Right lobe of liver (tissue), 6 donors: ENCODE measurements around the gene NOS1AP. TPM values are rescaled to one million over a fixed set of nuclear protein-coding genes. Genes with fewer than 3 reads are reported as not detected.

ENCODE experiments used
- ATAC-seq, 4 donors: fragments of 200-7000 bp; cut with Tn5 transposase; one replicate each; pipeline ENCODE4 v1.9.1; 2020; ENCODE audit warnings: mild to moderate bottlenecking in 4 of 4, moderate library complexity in 4 of 4
- DNase-seq, 3 donors: peaks; one replicate each; pipeline ENCODE4 v3.0.0-alpha.2; 2020
- H3K27ac ChIP-seq, 3 donors: fragments of 200-600 bp; one replicate each; pipeline ENCODE4 v1.8.0; 2022
- H3K27me3 ChIP-seq, 2 donors: fragments of 200-600 bp; one replicate each; pipeline ENCODE4 v1.8.0; 2022
- H3K36me3 ChIP-seq, 4 donors: fragments of 200-600 bp; sonication (generic) in 1 of 4; one replicate each; pipeline versions ENCODE4 v1.5.1 to v1.8.0; 2017 to 2022; ENCODE audit warnings: control low read depth in 1 of 4
- H3K4me1 ChIP-seq, 4 donors: fragments of 200-600 bp; sonication (generic) in 1 of 4; one replicate each; pipeline versions ENCODE4 v1.5.1 to v1.8.0; 2017 to 2022; ENCODE audit warnings: control low read depth in 1 of 4
- H3K4me3 ChIP-seq, 3 donors: fragments of 200-600 bp; one replicate each; pipeline ENCODE4 v1.8.0; 2022
- H3K9me3 ChIP-seq, 4 donors: fragments of 200-600 bp; sonication (generic) in 1 of 4; one replicate each; pipeline versions ENCODE4 v1.5.1 to v1.8.0; 2017 to 2022; ENCODE audit warnings: control low read depth in 1 of 4
- CTCF ChIP-seq, 4 donors: fragments of 200-600 bp in 3 of 4; fragments of 450-650 bp in 1 of 4; IDR thresholded peaks; one replicate each; pipeline versions ENCODE4 v1.5.1 to v1.8.0; 2016 to 2022; ENCODE audit warnings: antibody characterized with exemption in 4 of 4, mild to moderate bottlenecking in 2 of 4
- POLR2A ChIP-seq: fragments of 450-650 bp; IDR thresholded peaks from one replicate; pipeline ENCODE4 v1.6.1; 2017; ENCODE audit warnings: antibody characterized with exemption, mild to moderate bottlenecking
- WGBS: methylation state at CpG from one replicate; pipeline ENCODE4 v1.1.6; 2018; ENCODE audit warnings: low coverage, low lambda C conversion rate; ENCODE audit not compliant: insufficient coverage; ENCODE audit errors: missing lambda C conversion rate; 5-methylcytosine and 5-hydroxymethylcytosine counted together
- intact Hi-C, 2 donors: fragments of 100-400 bp; cut with DNase I; formaldehyde crosslinking; loops; one replicate each; pipeline versions ENCODE4 v1.11.2 to v1.14.1; 2022
- total RNA-seq, 6 experiments: library from RNA; depleted of rRNA in 2 of 6; stranded (reverse); fragments of >200 nt in 2 of 6; fragmentation: NEBNext Ultra II Directional in 3 of 6; extraction: Animal tissue kit (Norgen Biotek cat#: 25700) in 3 of 6; gene quantifications; one replicate each; pipeline versions ENCODE4 v1.1.0 to v1.2.4, GENCODE V29; 2016 to 2023
- donor health status: DM: no; HTN: yes; CAD: no.
- donor health status: DM: no; HTN: no; CAD: no.
- donor health status: DM: no; HTN: no; CAD: no.
- donor health status: DM: no; HTN: yes; CAD: no.
- donor health status: DM: no; HTN: yes; CAD: no.

Gene NOS1AP
- total RNA-seq, 6 experiments from 2014 or later, result 4.7 to 24.8 (median 11.6) TPM

DNA sequence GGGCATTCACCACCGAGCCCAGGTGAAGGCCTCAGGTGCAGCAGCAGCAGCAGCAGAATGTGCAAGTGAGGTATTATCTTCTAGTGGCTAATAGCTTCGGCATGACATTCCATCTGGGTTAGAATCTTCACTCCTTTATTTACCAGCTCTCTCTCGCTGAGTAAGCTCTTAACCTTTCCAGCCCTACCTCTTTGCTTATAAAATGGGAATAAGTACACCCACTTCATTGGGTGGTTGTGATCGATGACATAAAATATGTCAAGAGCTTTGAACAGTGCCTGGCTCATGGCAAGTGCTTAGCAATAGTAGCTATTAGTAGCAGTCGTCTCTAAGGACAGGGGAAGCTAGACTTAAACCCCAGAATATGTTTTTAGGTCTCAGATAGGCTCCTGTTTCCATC is 149.5 kb downstream of the NOS1AP start:
- TF ChIP-seq POLR2A (no peak), CTCF (IDR thresholded peaks at IDR 0.05) (no peak)
- 87% methylated on average over 5 of the region's 5 CpGs for WGBS
- ATAC-seq (no peak), DNase-seq (no peak)
- Histone ChIP-seq H3K27me3 (no peaks in the 10 kb centered on the region), H3K36me3 (no peaks in the 10 kb centered on the region), H3K4me1 (peaks cover 0 to 14% (median 6%) of the 10 kb centered on the region in 4 donors), H3K27ac (no peak overlapping the region), H3K9me3 (no peaks in the 10 kb centered on the region), H3K4me3 (no peak overlapping the region)
- intact Hi-C loops, result no loop called here

- no peak for DNase-seq
- Histone ChIP-seq H3K4me1 (peaks cover 0 to 11% (median 5%) of the 10 kb centered on the region in 4 donors), H3K4me3 (no peak overlapping the region), H3K27ac (no peak overlapping the region), H3K36me3 (no peaks in the 10 kb centered on the region), H3K27me3 (no peaks in the 10 kb centered on the region), H3K9me3 (no peaks in the 10 kb centered on the region)
- intact Hi-C loops, result no loop called here
- 78% methylated on average over 1 of the region's 1 CpG for WGBS
- TF ChIP-seq CTCF (IDR thresholded peaks at IDR 0.05) (no peak), POLR2A (no peak)
- ATAC-seq, result no peak
Measured at GRCh38 chr1:162219461-162219860, 150.0 kb downstream of the NOS1AP start.

DNA sequence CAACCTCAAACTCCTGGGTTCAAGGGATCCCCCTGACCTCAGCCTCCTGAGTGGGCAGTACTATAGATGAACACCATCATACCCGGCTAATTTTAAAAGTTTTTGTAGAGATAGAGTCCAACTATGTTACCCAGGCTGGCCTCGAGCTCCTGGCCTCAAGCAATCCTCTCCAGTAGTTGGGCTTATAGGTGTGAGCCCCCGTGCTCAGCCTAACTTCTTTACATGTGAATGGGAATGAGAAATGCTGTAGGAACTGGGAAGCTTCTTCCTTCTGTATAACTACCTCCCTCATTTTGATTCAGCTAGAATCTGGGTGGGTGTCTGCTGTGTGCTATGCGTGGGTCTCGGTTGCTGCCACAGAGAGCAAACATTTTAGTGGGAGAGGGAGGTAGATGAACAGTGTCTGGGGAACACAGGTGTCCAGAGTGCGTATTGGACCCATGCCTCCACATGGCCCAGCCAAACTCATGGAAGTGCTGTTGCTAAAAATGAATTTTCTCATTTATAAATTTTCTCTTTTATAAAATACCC is 150.6 kb downstream of the NOS1AP start:
- ATAC-seq (no peak), DNase-seq (no peak)
- Histone ChIP-seq H3K4me3 (no peak overlapping the region), H3K9me3 (no peaks in the 10 kb centered on the region), H3K27ac (no peak overlapping the region), H3K4me1 (peaks cover 0 to 13% (median 3%) of the 10 kb centered on the region in 4 donors), H3K36me3 (no peaks in the 10 kb centered on the region), H3K27me3 (no peaks in the 10 kb centered on the region)
- intact Hi-C loops, result no loop called here
- WGBS, result 90% methylated on average over 4 of the region's 6 CpGs
- no peak for TF ChIP-seq CTCF (IDR thresholded peaks at IDR 0.05)
- no peak for TF ChIP-seq POLR2A

DNA sequence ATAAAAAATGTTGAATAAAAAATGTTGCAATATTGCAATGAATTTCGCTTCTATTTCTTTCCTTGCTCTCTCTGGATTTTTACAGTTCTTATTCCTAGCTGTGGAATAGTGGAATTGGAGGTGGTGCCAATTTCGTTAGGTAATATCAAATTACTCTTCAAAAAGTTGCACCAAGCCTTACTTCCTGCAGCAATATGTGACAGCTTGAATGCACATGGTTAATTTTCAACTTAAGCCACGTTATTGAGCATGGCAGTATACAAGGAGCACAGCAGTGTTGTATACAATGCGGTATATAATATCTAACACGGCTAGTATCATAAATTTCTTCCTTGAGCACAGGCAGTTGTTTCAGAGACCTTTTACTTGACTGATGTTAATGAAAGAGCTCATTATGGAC is 152.5 kb downstream of the NOS1AP start:
- ATAC-seq (no peak), DNase-seq (no peak)
- intact Hi-C loops, result no loop called here
- Histone ChIP-seq H3K27me3 (no peaks in the 10 kb centered on the region), H3K9me3 (no peaks in the 10 kb centered on the region), H3K4me1 (peaks cover 0 to 13% (median 3%) of the 10 kb centered on the region in 4 donors), H3K4me3 (no peak overlapping the region), H3K36me3 (no peaks in the 10 kb centered on the region), H3K27ac (no peak overlapping the region)
- TF ChIP-seq POLR2A (no peak), CTCF (IDR thresholded peaks at IDR 0.05) (no peak)
- WGBS, result 67% methylated on average over 5 of the region's 5 CpGs

DNA sequence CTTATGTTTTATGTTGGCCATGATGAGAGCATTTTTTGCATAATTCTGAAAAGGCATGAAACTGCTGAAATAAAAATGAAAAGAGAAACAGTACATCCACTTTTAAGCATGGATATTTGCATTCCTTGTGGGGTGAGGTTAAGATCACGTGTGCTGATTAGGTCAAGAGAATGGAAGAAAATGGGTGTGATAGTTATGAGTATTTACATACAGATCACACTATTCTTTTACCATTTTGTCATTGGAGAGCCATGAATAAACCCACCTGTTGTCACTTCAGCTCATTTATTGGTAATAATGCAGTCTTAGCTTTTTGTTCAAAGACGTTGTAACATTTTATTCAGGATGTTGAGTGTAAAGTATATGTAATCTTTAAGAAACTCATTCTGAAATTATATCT is 153.2 kb downstream of the NOS1AP start:
- H3K4me3 ChIP-seq, result no peak overlapping the region
- no peak for TF ChIP-seq POLR2A
- TF ChIP-seq CTCF (IDR thresholded peaks at IDR 0.05), result no peak
- no peaks in the 10 kb centered on the region for H3K36me3 ChIP-seq
- no peaks in the 10 kb centered on the region for H3K9me3 ChIP-seq
- no peak overlapping the region for H3K27ac ChIP-seq
- ATAC-seq (no peak), DNase-seq (no peak)
- intact Hi-C loops, result no loop called here
- H3K4me1 ChIP-seq, result peaks cover 0 to 13% (median 3%) of the 10 kb centered on the region in 4 donors
- H3K27me3 ChIP-seq, result no peaks in the 10 kb centered on the region
- WGBS, result 77% methylated on average over 2 of the region's 2 CpGs
